IMR-90 (cell line): ENCODE data around the gene OR6N2. TPM values are rescaled to one million over a fixed set of nuclear protein-coding genes. Genes with fewer than 3 reads are reported as not detected.

Source experiments
- ATAC-seq: fragments of 200-7000 bp; cut with Tn5 transposase; 2 replicates; pipeline ENCODE4 v1.9.1; 2020; ENCODE audit warnings: low read depth, mild to moderate bottlenecking, moderate library complexity
- BruUV-seq: library from RNA; stranded (reverse); fragments of 400-500 nt; replicated peaks from 2 replicates; lab custom pipeline; 2021; lab: Mats Ljungman, UMichigan
- CTCF ChIA-PET: fragments of 300-600 bp; formaldehyde crosslinking; extraction: SDS; loops from one replicate; lab custom pipeline; 2021; ENCODE audit warnings: antibody characterized with exemption; lab: Yijun Ruan, JAX
- POLR2A ChIA-PET: fragments of 300-600 bp; sonication (Branson Sonifier 250); formaldehyde crosslinking; loops from one replicate; lab custom pipeline; 2022; ENCODE audit warnings: antibody characterized with exemption; ENCODE audit not compliant: unreplicated experiment; lab: Charles Lee
- DNase-seq: peaks from one replicate; pipeline ENCODE4 v3.0.0; 2013
- H2AFZ ChIP-seq: replicated peaks from 2 replicates; pipeline ENCODE3; 2013; ENCODE audit warnings: low read length, mild to moderate bottlenecking; ENCODE audit not compliant: poor library complexity
- H2AK5ac ChIP-seq: 2 replicates; pipeline ENCODE4 v1.6.1; 2013; ENCODE audit warnings: low read depth, low read length, inconsistent platforms
- H2AK9ac ChIP-seq: replicated peaks from 2 replicates; pipeline ENCODE3; 2013; ENCODE audit warnings: mild to moderate bottlenecking, low read depth, low read length, moderate library complexity; ENCODE audit not compliant: poor library complexity
- H2BK120ac ChIP-seq: 2 replicates; pipeline ENCODE4 v1.6.1; 2013; ENCODE audit warnings: low read depth, low read length, inconsistent platforms
- H2BK15ac ChIP-seq: 3 replicates; pipeline ENCODE4 v1.6.1; 2013; ENCODE audit warnings: low read depth, low read length, inconsistent platforms
- H2BK20ac ChIP-seq: 2 replicates; pipeline ENCODE4 v1.6.1; 2013; ENCODE audit warnings: low read depth, mild to moderate bottlenecking, inconsistent platforms, low read length, moderate library complexity
- H2BK5ac ChIP-seq: 2 replicates; pipeline ENCODE4 v1.6.1; 2013; ENCODE audit warnings: mild to moderate bottlenecking, low read depth, low read length, inconsistent platforms; ENCODE audit not compliant: poor library complexity, severe bottlenecking
- H3K14ac ChIP-seq: replicated peaks from 2 replicates; pipeline ENCODE4 v1.6.1; 2013; ENCODE audit warnings: low read depth, low read length, inconsistent platforms
- H3K18ac ChIP-seq: 2 replicates; pipeline ENCODE4 v1.6.1; 2013; ENCODE audit warnings: low read depth, low read length, control low read depth
- H3K23ac ChIP-seq: 2 replicates; pipeline ENCODE4 v1.6.1; 2013; ENCODE audit warnings: low read depth, low read length, inconsistent platforms
- H3K27ac ChIP-seq: 2 replicates; pipeline ENCODE4 v1.5.1; 2013; ENCODE audit warnings: mild to moderate bottlenecking, control low read depth, low read length; ENCODE audit not compliant: insufficient read depth
- H3K27me3 ChIP-seq: 2 replicates; pipeline ENCODE4 v1.6.1; 2013; ENCODE audit warnings: low read length; ENCODE audit not compliant: control insufficient read depth, insufficient read depth
- H3K36me3 ChIP-seq: 2 replicates; pipeline ENCODE4 v1.6.1; 2013; ENCODE audit warnings: low read length, mixed read lengths; ENCODE audit not compliant: control insufficient read depth, insufficient read depth
- H3K4ac ChIP-seq: 2 replicates; pipeline ENCODE4 v1.6.1; 2013; ENCODE audit warnings: low read depth, low read length, inconsistent platforms
- H3K4me1 ChIP-seq: 2 replicates; pipeline ENCODE4 v1.6.1; 2013; ENCODE audit warnings: low read length, mixed read lengths; ENCODE audit not compliant: control insufficient read depth, insufficient read depth
- H3K4me2 ChIP-seq: 2 replicates; pipeline ENCODE4 v1.6.1; 2013; ENCODE audit warnings: low read depth, mild to moderate bottlenecking, control low read depth, low read length, moderate library complexity
- H3K4me3 ChIP-seq: 2 replicates; pipeline ENCODE4 v1.5.1; 2013; ENCODE audit warnings: low read depth, mild to moderate bottlenecking, control low read depth, low read length, moderate library complexity; ENCODE audit not compliant: insufficient read depth
- H3K56ac ChIP-seq: 2 replicates; pipeline ENCODE4 v1.6.1; 2013; ENCODE audit warnings: low read length, inconsistent platforms; ENCODE audit not compliant: insufficient read depth; ENCODE audit errors: extremely low read depth
- H3K79me1 ChIP-seq, 2 experiments: 2 replicates each; pipeline ENCODE4 v1.6.1; 2013; ENCODE audit warnings: low read length in 2 of 2, inconsistent platforms in 1 of 2, low read depth in 1 of 2
- H3K9ac ChIP-seq: 2 replicates; pipeline ENCODE4 v1.6.1; 2013; ENCODE audit warnings: low read depth, low read length, control low read depth
- H3K9me1 ChIP-seq: 2 replicates; pipeline ENCODE4 v1.6.1; 2013; ENCODE audit warnings: low read length, inconsistent platforms; ENCODE audit not compliant: insufficient read depth
- H3K9me3 ChIP-seq: 2 replicates; pipeline ENCODE4 v1.6.1; 2013; ENCODE audit warnings: low read length; ENCODE audit not compliant: control insufficient read depth, insufficient read depth
- H4K20me1 ChIP-seq: 2 replicates; pipeline ENCODE4 v1.6.1; 2013; ENCODE audit warnings: low read length, inconsistent platforms; ENCODE audit not compliant: insufficient read depth
- H4K5ac ChIP-seq: 2 replicates; pipeline ENCODE4 v1.6.1; 2013; ENCODE audit warnings: mild to moderate bottlenecking, low read depth, low read length, control low read depth
- H4K8ac ChIP-seq, 2 experiments: 2 replicates each; pipeline ENCODE4 v1.6.1; 2013; ENCODE audit warnings: low read depth in 2 of 2, low read length in 2 of 2, control low read depth in 1 of 2, inconsistent platforms in 1 of 2
- H4K91ac ChIP-seq: 2 replicates; pipeline ENCODE4 v1.6.1; 2013; ENCODE audit warnings: low read depth, low read length, inconsistent platforms; ENCODE audit not compliant: insufficient read depth
- BHLHE40 ChIP-seq: fragments of 150-350 bp; IDR thresholded peaks from 2 replicates; pipeline ENCODE4 v1.6.1; 2016; ENCODE audit warnings: mild to moderate bottlenecking, low read depth, low read length
- CEBPB ChIP-seq: IDR thresholded peaks from 2 replicates; pipeline ENCODE4 v1.6.1; 2012; ENCODE audit warnings: low read depth, low read length, improper control_type of control experiment
- CHD1 ChIP-seq: IDR thresholded peaks from 2 replicates; pipeline ENCODE4 v1.6.1; 2012; ENCODE audit warnings: low read depth, low read length, improper control_type of control experiment
- CTCF ChIP-seq: conservative IDR thresholded peaks from 2 replicates; pipeline ENCODE4 v1.5.1; 2012; ENCODE audit warnings: mild to moderate bottlenecking, low read depth, low read length, improper control_type of control experiment
- ELK1 ChIP-seq: fragments of 150-350 bp; IDR thresholded peaks from 2 replicates; pipeline ENCODE4 v1.6.1; 2016; ENCODE audit warnings: low read depth, mild to moderate bottlenecking, low read length, moderate library complexity, borderline replicate concordance
- FOS ChIP-seq: fragments of 150-350 bp; IDR thresholded peaks from 2 replicates; pipeline ENCODE4 v1.6.1; 2016; ENCODE audit warnings: low read depth, low read length
- MAFK ChIP-seq: IDR thresholded peaks from 2 replicates; pipeline ENCODE4 v1.6.1; 2012; ENCODE audit warnings: low read depth, low read length, improper control_type of control experiment
- MAZ ChIP-seq: IDR thresholded peaks from 2 replicates; pipeline ENCODE4 v1.6.1; 2012; ENCODE audit warnings: low read depth, mild to moderate bottlenecking, low read length, improper control_type of control experiment, moderate library complexity, borderline replicate concordance
- MXI1 ChIP-seq: IDR thresholded peaks from 2 replicates; pipeline ENCODE4 v1.6.1; 2012; ENCODE audit warnings: low read depth, mild to moderate bottlenecking, low read length, moderate library complexity, borderline replicate concordance
- NFE2L2 ChIP-seq: fragments of 150-350 bp; IDR thresholded peaks from 2 replicates; pipeline ENCODE4 v1.6.1; 2016; ENCODE audit warnings: low read depth, mild to moderate bottlenecking, low read length
- POLR2A ChIP-seq: IDR thresholded peaks from 2 replicates; pipeline ENCODE4 v1.6.1; 2012; ENCODE audit warnings: mild to moderate bottlenecking, low read depth, low read length
- RAD21 ChIP-seq: IDR thresholded peaks from 2 replicates; pipeline ENCODE4 v1.6.1; 2012; ENCODE audit warnings: low read length, improper control_type of control experiment
- RCOR1 ChIP-seq: IDR thresholded peaks from 2 replicates; pipeline ENCODE4 v1.6.1; 2012; ENCODE audit warnings: mild to moderate bottlenecking, low read length, improper control_type of control experiment; ENCODE audit not compliant: insufficient replicate concordance
- RFX5 ChIP-seq: IDR thresholded peaks from 2 replicates; pipeline ENCODE4 v1.8.0; 2012; ENCODE audit warnings: low read depth, mild to moderate bottlenecking, low read length, moderate library complexity
- SMC3 ChIP-seq: fragments of 150-350 bp; IDR thresholded peaks from 2 replicates; pipeline ENCODE4 v1.6.1; 2016; ENCODE audit warnings: low read depth, mild to moderate bottlenecking, antibody characterized with exemption, low read length, moderate library complexity
- USF2 ChIP-seq: fragments of 150-350 bp; IDR thresholded peaks from 2 replicates; pipeline ENCODE4 v1.6.1; 2017; ENCODE audit warnings: mild to moderate bottlenecking, antibody characterized with exemption, low read length, low read depth
- WGBS, 2 experiments: methylation state at CpG; one replicate each; pipeline versions ENCODE4 v1.1.5 to v1.1.7; 2013; ENCODE audit warnings: missing lambda C conversion rate in 2 of 2; ENCODE audit not compliant: insufficient read length in 1 of 2; ENCODE audit errors: extremely low coverage in 2 of 2; 5-methylcytosine and 5-hydroxymethylcytosine counted together
- dilution Hi-C: fragments of 300-500 bp; cut with HindIII; formaldehyde crosslinking; loops from one replicate; pipeline ENCODE4 v1.14.3; 2018; ENCODE audit warnings: low sequenced_read_pairs; ENCODE audit not compliant: unreplicated experiment
- in situ Hi-C: fragments of 300-500 bp; cut with MboI; formaldehyde crosslinking; loops from 3 replicates; pipeline ENCODE4 v1.14.3; 2019; ENCODE audit warnings: low sequenced_read_pairs, inconsistent platforms, mixed read lengths
- intact Hi-C: fragments of 100-400 bp; cut with micrococcal nuclease; formaldehyde crosslinking; loops from 2 replicates; pipeline ENCODE4 v1.10.0; 2022
- polyA plus RNA-seq, 3 experiments: library from polyadenylated mRNA; depleted of rRNA; stranded (reverse); fragments of >200 nt; gene quantifications; 2 replicates each; pipeline ENCODE4 v1.2.3, GENCODE V29; 2012; ENCODE audit warnings: low replicate concordance in 1 of 3
- total RNA-seq: library from RNA; depleted of rRNA; stranded (reverse); fragments of >200 nt; gene quantifications from 2 replicates; pipeline ENCODE4 v1.2.3, GENCODE V29; 2012

The OR6N2 gene
- total and polyA plus RNA-seq, 2 of the 4 experiments (the other 2 are of a cell fraction), result not detected

GRCh38 chr1:158731707-158732106 lies 49.3 kb downstream of the OR6N2 start:
- Histone ChIP-seq H3K23ac (no peak overlapping the region), H3K4me2 (no peak overlapping the region), H2BK15ac (no peak overlapping the region), H2AFZ (no peak overlapping the region), H4K8ac (no peak overlapping the region), H4K5ac (no peak overlapping the region), H3K9me3 (no peaks in the 10 kb centered on the region), H3K79me1 (no peaks in the 10 kb centered on the region), H4K91ac (no peak overlapping the region), H3K14ac (no peak overlapping the region), H3K4me1 (no peaks in the 10 kb centered on the region), H3K36me3 (no peaks in the 10 kb centered on the region), H3K9ac (no peak overlapping the region), H3K9me1 (no peaks in the 10 kb centered on the region), H2BK120ac (no peak overlapping the region), H2BK20ac (no peak overlapping the region), H3K4me3 (no peak overlapping the region), H2AK5ac (no peak overlapping the region), H3K18ac (no peak overlapping the region), H2AK9ac (no peak overlapping the region), H2BK5ac (no peak overlapping the region), H3K56ac (no peak overlapping the region), H3K27ac (no peak overlapping the region), H4K20me1 (no peaks in the 10 kb centered on the region), H3K27me3 (no peaks in the 10 kb centered on the region), H3K4ac (no peak overlapping the region)
- dilution Hi-C loops, result no loop called here
- no peak for DNase-seq
- no peak for TF ChIP-seq NFE2L2
- TF ChIP-seq MAZ, result no peak
- TF ChIP-seq FOS, result no peak
- TF ChIP-seq CEBPB, result no peak
- TF ChIP-seq RCOR1, result no peak
- TF ChIP-seq MXI1, result no peak
- no peak for TF ChIP-seq USF2
- no peak for TF ChIP-seq ELK1
- TF ChIP-seq CTCF, result no peak
- no peak for TF ChIP-seq BHLHE40
- no peak for TF ChIP-seq CHD1
- TF ChIP-seq RFX5, result no peak
- no peak for TF ChIP-seq MAFK
- TF ChIP-seq SMC3, result no peak
- no peak for TF ChIP-seq RAD21
- no peak for TF ChIP-seq POLR2A
- POLR2A ChIA-PET, result no interaction called here
- BruUV-seq, result no TSS peak
- in situ Hi-C loops, result no loop called here
- CTCF ChIA-PET, result no interaction called here
- no peak for ATAC-seq
- 0% methylated on average over 1 of the region's 4 CpGs; no CpG with 5 or more reads in 1 of the 2 experiments for WGBS, 2 experiments
- intact Hi-C loops, result no loop called here
